ENCODE measurements around the gene MGLL.

The MGLL gene

GRCh38 chr3:127723011-127723567 lies 99.2 kb downstream of the MGLL start:
- no peak for DNase-seq (ENCODE audit: low read depth)

GRCh38 chr3:127722091-127722784 lies 100.1 kb downstream of the MGLL start:
- DNase-seq (ENCODE audit: low read depth) = no peak

GRCh38 chr3:127720985-127721935 lies 101.1 kb downstream of the MGLL start:
- no peak for DNase-seq (ENCODE audit: low read depth)

- DNase-seq (ENCODE audit: low read depth) = no peak
Observed at GRCh38 chr3:127720161-127720823, 102.0 kb downstream of the MGLL start.

- no peak for DNase-seq (ENCODE audit: low read depth)
Observed at GRCh38 chr3:127719369-127719768, 102.9 kb downstream of the MGLL start.

GRCh38 chr3:127718916-127719290 lies 103.4 kb downstream of the MGLL start:
- no peak for DNase-seq (ENCODE audit: low read depth)

GRCh38 chr3:127718245-127718915 lies 103.9 kb downstream of the MGLL start:
- DNase-seq (ENCODE audit: low read depth) = no peak

GRCh38 chr3:127717357-127718244 lies 104.7 kb downstream of the MGLL start:
- no peak for DNase-seq (ENCODE audit: low read depth)

GRCh38 chr3:127716384-127716783 lies 105.9 kb downstream of the MGLL start:
- DNase-seq (ENCODE audit: low read depth) = no peak

GRCh38 chr3:127715532-127715931 lies 106.8 kb downstream of the MGLL start:
- DNase-seq (ENCODE audit: low read depth) = no peak

- no peak for DNase-seq (ENCODE audit: low read depth)
Observed at GRCh38 chr3:127714866-127715265, 107.4 kb downstream of the MGLL start.

GRCh38 chr3:127714125-127714571 lies 108.2 kb downstream of the MGLL start:
- no peak for DNase-seq (ENCODE audit: low read depth)

GRCh38 chr3:127712881-127713771 lies 109.2 kb downstream of the MGLL start:
- no peak for DNase-seq (ENCODE audit: low read depth)

- no peak for DNase-seq (ENCODE audit: low read depth)
Observed at GRCh38 chr3:127712461-127712860, 109.9 kb downstream of the MGLL start.

GRCh38 chr3:127711896-127712295 lies 110.4 kb downstream of the MGLL start:
- DNase-seq (ENCODE audit: low read depth) = no peak

- no peak for DNase-seq (ENCODE audit: low read depth)
Observed at GRCh38 chr3:127711021-127711695, 111.2 kb downstream of the MGLL start.

GRCh38 chr3:127710155-127710941 lies 112.0 kb downstream of the MGLL start:
- no peak for DNase-seq (ENCODE audit: low read depth)
